ENCODE data around the gene IL25.

GRCh38 chr14:23359167-23359626 lies 13.4 kb upstream of the IL25 start:
- TF ChIP-seq ZNF565 (CRISPR knock-in tag; conservative IDR thresholded peaks at IDR 0.05; ENCODE audit: low read depth) (no peak), RARB (CRISPR knock-in tag; IDR thresholded peaks at IDR 0.05) (no peak), TSHZ2 (CRISPR knock-in tag; IDR thresholded peaks at IDR 0.05) (no peak), SNAI2 (CRISPR knock-in tag; IDR thresholded peaks at IDR 0.05) (no peak), ZFP30 (CRISPR knock-in tag; IDR thresholded peaks at IDR 0.05) (no peak), PATZ1 (CRISPR knock-in tag; IDR thresholded peaks at IDR 0.05; ENCODE audit: borderline replicate concordance) (no peak), ESRRG (CRISPR knock-in tag; IDR thresholded peaks at IDR 0.05) (no peak), CSDC2 (CRISPR knock-in tag; IDR thresholded peaks at IDR 0.05) (no peak), TCF4 (CRISPR knock-in tag; IDR thresholded peaks at IDR 0.05; ENCODE audit: borderline replicate concordance) (no peak), ZFP3 (CRISPR knock-in tag; IDR thresholded peaks at IDR 0.05) (no peak), CREB5 (CRISPR knock-in tag; IDR thresholded peaks at IDR 0.05; ENCODE audit: low read depth) (no peak)
